SIG-M5 treated with dmso at 0.1 percent for 504 hours (cell line): ENCODE measurements around the gene SORT1.
"Not testable (repeated sequence)": the region's sequence is repeated elsewhere in the genome, so short reads cannot be mapped to it uniquely, and the experiment has no call there.

Experiments
- DNase-seq: peaks from one replicate; lab custom pipeline; 2025; ENCODE audit not compliant: unreplicated experiment; lab: John Stamatoyannopoulos, UW

SORT1 gene

DNA sequence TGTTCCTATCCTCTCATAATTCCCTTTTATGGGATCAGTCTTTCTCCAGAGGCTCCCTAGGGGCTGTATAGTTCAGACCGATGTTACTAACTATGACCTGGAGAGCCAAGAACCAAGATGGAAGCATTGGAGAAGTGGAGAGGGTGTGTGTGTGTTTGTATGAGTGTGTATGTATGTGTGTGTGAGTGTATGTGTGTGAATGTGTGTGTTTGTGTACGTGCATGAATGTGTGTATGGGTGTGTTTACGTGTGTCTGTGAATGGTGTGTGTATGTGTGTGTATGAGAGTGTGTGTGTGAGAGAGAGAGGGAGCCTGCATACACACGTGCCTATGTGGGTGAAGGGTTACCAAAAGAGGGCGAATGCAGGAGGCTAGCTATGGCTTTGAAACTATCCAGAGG lies 95.8 kb downstream of the SORT1 start:
- DNase-seq: no peak

DNA sequence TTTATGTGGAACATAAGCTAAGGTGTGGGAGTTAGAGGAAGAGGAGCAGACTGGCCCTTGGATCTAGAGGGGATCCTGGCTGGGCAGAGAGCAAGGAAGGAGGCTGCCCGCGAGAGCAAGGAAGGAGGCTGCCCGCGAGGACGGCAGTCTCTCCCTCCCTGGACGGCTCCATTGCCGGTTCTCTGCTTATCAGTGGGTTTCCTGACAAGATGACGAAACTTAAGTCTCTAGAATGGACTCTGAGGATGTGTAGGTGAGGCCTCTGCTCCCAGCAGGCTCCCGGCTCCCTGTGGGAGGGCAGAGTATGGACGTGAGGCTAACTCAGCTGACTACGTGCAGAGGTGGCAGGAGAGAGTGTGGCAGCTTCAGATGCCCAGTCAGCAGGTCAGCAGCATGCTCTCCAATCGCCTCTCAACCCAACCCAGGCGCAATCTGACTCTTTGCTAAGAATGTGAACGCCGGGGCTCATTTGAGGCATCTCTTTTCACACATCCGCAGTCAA lies 97.0 kb downstream of the SORT1 start:
- no peak for DNase-seq

DNA sequence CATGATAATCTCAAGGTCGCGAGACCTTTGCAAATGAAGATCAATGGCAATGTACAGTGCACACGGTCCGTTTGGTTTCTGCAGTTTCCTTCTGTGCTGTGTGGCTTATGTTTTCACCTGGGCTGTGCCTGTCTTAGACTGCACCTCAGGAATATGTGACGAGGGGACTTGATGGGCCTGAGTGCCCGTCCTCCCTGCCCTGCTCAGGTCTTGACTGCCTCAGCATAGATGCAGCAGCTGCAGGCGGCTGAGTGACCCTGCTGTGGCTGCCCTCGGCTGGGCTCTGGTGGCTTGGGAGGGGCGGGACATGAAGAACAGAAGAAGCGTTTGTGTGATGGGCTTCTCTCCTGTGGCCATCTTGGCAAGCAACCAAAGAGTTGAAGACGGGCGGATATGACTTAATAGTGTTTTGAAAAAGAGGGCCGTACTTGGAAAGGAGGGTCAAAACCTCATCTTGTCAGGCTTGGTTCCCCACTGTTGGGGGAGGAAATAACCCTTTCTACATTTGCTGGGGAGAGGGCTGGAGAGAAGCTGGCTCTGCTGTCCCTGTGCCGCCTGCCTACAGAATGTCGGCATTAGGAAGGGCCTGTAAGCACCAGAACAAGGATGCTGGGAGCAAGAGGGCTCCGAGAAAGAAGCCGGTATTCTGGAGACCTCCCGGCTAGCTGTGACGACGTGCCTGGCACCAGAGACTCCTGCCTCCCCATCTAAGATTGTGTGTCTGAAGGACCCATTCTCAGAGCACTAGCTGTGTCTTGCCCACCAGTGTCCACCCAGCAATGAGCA lies 98.0 kb downstream of the SORT1 start:
- DNase-seq: no peak

DNA sequence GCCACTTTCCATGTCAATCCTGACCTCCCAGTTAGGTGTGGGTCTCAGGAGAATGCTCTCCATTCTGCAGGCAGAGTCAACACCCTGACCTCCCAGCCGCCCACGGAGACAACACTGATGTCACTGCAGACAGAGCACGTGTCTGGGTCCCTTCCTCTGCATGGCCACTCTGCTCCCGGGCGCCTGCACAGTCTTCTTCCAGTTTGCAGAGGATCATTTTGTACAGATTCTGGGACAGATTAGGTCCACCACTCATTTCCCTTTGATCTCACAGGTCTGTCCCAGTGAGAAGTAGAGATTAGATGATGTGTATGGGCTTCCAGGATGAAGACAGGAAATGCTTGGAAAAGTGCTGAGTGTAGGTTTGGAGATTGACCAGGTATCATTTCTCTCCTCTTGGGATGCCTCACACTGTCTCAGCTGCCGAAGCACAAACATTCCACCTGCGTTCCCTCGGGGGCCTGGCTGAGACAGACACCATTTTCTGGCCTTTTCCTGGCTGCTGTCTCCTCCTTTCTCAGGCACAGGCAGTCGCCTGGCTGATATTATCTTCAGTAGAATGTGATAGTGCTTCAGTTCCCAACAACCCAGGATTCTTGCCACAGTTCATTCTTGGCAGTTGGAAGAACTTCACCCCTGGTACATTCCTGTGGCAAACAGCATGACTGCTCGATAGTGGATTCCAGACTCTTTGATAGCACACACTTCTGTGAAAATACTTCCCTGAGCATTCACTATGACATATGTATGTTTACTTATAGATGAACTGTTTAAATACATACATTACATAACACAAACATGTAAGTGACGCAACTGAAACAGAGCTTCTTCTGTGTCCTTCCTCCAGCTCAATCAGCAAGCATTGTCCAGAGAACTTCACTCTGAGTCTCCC lies 98.8 kb downstream of the SORT1 start:
- DNase-seq: no peak

DNA sequence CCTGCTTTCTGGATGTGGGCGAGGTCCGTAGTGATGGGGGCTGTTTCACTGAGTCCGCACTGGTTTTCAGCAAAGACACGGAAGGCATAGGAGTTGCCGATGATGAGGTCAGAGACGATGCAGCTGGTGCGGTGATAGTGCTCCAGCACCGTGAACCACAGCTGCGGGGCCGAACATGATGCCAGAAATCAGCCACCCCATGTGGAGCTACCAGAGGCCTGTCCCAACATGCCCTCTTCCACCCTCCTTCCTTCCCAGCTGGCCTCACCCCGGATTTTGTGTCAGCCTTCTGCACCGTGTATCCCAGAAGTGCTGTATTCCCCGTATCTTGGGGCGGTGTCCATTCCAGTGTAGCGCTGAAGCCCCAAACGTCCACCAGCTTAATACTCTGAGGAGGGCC lies 100.9 kb downstream of the SORT1 start:
- DNase-seq: no peak

DNA sequence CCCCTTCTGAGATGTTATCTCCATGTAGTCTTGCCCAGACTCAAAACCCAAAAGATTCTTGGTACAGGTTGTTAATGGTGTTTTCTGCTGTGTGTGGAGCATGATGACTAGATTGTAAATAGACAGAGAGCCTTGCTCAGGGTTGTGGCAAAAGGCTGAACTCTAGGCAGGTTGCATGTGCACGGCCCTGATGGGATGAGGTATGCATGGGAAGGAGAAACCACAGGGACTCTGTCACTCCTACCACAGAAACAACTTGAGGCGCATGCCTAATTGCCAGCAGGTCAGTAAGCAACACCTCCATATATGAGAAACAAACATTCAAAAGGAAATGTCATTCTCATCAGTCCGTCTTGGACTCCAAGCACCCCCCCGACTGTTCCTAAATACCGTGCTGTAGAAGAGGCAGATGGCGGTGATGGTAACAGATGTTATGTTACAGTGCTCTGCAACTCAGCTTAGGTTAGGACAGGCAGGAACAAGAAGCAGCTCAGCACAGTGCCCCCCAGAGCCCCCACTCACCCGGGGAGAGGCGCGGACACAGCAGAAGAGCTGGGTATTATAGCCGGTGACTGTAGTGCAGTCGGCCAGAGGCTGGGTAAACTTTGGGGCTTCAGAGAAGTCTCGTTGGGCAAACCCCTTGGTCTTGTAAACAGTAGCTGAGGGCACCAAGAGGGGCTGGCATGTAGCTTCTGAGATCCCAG lies 101.9 kb downstream of the SORT1 start:
- DNase-seq: no peak

DNA sequence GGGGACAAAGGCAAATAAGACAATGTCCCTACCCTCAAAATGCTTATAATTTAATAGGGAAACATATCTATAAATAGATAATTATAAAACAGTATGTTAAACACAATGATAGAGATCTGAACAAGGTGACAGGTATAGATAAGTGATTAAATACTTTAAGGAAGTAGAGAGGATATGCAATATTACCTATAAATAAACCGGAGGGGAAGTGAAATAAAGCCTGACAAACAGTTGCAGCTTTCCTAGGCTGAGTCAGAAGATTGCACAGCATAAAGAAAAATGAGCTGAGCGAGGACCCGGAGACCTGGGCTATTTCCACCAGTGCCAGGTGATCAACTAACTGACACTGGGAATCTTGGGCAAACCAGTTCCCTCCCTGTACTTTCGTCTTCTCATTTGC lies 103.2 kb downstream of the SORT1 start:
- DNase-seq: peak; percentile 65

DNA sequence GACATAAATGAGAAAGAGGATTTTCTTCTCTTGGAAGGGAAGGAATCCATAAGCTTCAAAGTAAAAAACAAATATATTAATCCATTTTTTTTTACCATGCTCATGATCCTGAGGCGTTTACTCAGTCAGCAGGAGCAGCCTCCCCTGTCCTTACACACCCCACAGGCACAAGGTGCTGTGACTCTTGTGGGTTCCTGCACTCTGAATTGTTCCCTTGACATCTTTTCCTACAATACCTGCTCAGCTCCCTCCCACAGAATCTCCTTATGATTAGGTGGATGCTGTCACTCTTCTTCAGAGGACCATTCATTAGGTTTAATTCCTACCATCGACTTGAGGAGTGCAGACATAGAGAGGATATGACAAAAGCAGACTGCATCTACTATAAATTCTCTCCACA lies 104.7 kb downstream of the SORT1 start:
- DNase-seq: no peak

DNA sequence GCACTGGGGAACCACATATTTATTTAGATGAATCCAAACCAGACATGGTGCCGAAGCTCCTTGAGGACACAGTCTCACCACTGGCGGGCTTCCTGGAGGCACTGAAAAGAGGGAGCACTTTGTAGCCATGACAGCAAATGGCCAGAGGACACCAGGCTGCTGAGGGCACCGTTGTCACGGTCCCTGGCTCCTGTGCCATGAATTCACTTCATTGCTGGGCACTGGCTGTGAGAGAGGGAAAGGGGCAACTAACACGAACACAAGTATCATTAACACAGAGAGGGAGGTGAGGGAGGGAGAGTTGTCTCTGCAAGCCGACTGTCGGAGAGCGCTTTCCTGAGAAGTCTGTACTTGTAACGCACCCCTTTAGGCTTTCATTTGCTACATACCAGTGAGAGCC lies 105.4 kb downstream of the SORT1 start:
- DNase-seq: no peak

DNA sequence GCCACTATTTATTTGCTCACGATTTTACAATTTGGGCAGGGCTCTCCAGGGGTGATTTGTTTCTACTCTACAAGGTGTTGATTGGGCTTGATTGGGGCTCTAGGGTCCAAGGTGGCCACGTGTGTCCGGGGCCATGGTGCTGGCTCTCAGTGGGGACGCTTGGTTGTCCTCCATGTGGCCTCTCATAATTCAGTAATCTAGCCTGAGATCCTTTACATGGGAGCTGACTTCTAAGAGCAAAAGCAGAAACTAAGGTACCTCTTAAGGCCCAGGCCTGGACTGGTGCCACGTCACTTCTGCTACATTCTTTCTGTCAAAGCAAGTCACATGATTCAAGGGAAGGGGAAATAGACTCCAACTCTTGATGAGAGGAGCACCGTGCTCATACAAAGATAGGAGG lies 106.7 kb downstream of the SORT1 start:
- peak; percentile 77 for DNase-seq

DNA sequence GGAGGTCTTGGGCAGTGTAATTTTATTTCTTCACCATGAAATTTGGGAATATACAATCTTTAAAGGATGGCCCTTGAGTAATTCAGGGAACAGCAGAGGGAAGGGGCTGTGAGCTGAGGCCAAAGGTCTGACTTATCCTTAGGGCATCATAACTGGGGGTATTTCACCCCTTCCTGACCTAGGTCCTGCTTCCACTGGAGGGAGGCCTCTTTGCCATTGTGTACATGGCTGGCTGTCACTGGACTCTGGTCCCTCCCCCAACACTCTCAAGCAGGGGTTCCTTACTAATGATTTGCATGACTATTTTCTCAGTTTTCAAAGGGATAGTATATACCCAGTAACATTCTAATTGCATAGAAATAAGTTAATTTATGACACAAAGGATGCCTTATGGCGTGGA lies 107.6 kb downstream of the SORT1 start:
- DNase-seq: no peak

DNA sequence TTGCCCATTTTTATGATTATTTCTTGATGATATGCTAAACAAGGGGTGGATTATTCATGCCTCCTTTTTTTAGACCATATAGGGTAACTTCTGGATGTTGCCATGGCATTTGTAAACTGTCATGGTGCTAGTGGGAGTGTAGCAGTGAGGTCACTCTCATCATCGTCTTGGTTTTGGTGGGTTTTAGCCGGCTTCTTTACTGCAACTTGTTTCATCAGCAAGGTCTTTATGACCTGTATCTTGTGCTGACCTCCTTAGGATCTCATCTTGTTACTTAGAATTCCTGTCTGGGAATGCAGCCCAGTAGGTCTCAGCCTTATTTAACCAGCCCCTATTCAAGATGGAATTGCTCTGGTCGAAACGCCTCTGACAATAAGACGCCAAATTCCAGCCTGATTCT lies 111.0 kb downstream of the SORT1 start:
- not testable (repeated sequence) for DNase-seq

DNA sequence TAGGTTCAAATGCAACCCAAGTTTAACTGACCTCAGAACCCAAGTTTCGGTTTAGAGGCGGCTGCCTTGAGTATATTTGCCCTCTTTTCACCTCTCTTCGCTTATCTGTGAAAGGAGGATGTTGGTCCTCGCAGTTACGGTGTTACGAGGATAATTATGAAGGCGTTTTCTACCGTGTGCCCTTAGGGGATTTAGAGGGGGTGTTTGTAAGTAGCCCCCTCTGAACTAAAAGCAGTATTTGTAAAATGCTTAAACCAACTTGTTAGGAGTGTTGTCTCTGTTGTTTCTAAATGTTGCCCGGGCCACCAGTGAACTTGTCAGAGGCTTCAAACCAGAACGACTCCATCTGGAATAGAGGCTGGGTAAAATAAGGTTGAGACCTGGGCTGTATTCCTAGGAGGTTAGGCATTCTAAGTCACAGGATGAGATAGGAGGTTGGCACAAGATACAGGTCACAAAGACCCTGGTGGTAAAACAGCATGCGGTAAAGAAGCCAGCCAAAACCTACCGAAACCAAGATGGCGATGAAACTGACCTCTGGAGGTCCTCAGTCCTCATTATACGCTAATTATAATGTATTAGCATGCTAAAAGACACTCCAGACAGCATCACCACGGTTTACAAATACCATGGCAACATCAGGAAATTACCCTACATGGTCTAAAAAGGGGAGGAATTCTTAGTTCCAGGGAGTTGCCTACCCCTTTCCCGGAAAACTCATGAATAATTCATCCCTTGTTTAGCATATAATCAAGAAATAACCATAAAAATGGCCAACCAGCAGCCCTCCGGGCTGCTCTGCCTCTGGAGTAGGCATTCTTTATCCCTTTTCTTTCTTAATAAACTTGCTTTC lies 113.7 kb downstream of the SORT1 start:
- DNase-seq: no peak

DNA sequence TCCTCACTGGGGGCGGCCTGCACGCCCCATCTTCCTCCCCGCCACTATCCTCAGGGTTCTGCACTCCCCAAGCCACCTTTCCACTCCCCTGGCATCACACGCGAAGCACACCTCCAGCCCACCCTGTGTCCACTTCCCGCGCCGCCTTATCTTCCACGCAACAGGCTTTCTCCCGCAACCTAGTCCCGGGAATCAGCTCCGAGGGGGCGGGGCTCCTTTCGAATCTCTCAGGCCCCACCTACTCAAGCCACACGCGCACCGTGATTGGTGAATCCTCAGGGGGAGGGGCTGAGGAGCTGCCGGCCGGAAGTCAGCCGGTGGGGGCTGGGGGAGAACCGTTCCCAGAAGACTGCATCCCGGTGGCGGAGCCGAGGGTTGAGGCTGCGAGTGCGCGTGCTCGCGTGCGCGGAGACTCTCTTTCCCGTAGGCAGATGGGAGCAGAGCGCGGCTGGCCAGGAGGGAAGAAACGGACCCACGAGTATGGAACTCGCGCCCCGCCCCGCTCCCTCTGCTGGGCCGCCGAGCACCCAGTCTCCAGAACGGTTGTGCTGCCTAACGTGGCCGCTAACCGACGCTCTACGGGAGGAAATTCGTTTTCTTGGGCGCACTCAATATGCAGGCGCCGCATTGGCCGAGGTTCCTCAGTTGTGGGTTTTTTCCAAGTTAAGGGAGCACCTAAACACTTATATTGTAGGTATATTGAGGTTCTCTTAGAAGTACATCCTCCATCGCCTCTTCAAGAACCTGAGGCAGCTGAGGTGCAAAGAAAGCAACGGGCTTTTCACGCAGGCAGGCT lies 114.6 kb downstream of the SORT1 start, which contains the start of gene PSRC1:
Gene PSRC1 (minus strand): TSS at position 194 of the 796 bp plus-strand sequence.
- DNase-seq: peak; percentile 92

DNA sequence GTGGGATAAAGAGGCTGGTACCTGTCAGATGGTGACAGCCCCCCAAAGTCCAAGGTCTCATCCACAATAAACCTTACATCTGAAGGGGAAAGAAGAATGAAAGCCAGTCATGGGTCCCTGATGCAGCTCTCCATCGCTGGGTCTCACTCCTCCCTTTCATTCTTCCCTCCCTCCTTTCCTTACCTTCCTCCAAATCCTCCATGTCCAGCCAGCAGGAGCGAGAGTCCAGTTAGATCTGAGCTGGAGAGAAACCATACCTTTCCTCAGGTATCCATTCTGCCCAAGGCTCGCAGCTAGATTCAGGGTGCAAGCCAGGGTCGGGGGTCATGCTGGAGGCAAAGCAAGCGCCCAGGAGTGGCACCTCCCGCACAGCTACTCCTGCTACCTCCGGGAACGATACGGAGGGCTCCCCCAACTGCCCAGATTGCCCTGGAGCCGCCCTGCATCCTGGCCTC lies 115.2 kb downstream of the SORT1 start:
- DNase-seq: no peak

DNA sequence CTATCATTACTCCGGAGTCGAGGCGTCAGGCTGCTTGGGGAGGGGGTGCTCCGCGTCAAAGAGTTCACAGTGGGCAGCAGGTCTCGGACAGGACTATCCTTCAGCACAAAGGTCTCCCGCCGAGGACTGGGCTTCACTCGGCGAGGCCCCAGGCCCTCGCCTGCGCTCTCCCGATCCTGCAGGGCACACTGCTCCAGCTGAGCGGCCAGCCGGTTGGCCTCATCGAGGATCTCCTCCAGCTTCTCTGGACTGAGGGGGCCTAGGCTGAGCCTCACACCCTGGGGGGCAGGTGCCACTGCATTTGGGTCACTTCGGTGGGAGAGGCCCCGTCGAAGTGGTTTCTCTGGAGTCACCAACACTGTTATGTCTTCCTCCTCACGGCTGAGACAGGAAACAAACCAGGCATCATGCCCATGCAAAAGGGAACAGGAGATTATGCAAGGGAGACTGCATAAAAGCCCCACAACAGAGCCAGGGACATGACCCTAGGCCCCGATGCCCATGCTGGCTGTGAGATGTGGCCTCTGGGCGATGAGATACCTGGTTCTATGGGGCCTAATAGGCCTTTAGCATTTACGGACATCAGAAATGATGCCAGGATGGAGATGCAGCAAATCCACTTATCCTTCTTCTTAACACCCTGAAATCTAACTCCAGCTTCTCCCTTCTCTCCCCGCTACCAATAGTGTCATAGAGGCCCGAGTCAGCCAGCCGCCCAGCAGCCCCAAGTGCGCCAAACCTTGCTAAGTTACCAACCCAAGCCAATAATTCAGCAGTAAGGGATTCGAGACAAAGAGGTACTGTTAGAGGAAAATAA lies 115.8 kb downstream of the SORT1 start:
- DNase-seq: peak; percentile 67

DNA sequence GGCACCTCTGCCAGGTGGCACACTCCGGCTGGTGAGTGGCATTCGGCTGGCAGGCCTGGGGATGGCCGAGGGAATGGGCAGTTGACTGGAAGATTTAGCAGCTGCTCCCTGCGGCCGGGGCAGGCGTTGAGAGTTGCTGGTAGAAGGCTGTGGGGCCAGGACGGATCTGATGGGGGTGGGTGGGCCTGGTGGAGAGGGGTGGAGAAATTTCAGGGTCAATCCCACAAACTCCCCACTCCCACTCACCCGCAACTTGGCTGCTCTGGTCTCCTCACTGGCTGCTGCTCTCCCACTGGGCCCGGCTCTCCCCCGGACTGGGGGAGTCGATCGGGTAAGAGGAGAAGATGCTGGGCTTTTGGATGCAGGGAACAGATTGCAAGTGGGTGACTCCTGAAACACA lies 116.9 kb downstream of the SORT1 start:
- no peak for DNase-seq

DNA sequence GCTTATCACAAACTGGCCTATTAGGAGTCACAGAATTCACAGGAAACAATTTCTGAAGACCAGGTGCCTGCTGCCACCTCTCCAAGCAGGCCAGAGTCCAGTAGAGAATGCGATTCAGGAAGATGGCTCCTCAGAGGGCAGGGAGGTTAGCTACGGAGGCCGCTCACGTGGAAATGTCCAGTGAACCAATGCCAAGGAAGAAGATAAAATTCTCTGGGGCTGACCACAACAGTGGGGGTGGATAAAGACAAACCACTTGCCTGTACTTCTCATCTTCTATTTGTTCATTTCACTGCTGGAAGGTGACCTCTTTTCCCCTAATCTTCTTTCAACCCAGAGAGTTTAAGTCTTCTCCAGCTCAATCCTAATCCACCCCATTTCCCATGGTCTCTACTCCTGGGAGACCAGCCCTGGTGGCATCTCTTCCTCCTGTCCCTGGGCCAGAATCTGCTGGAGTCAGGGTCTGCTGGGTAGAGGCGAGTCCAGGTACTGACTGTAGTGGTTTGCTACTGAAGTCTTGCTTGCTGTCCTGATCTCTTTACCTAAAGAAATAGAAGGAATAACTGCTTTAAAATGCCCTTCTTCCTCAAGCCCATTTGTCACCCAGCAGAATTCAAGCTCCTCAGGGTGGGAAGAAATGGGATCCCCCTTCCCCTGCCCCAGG lies 118.0 kb downstream of the SORT1 start:
- DNase-seq: no peak
